Measurements from ENCODE around the gene ADORA1.

ADORA1 gene

GRCh38 chr1:203124011-203124410, 3.5 kb upstream of the ADORA1 start:
- DNase-seq, result no peak

GRCh38 chr1:203124546-203125317, 2.8 kb upstream of the ADORA1 start:
- DNase-seq, result no peak

GRCh38 chr1:203126151-203126865, 1.2 kb upstream of the ADORA1 start:
- no peak for DNase-seq

- DNase-seq, result no peak
These were observed 460 bp upstream of the ADORA1 start for GRCh38 chr1:203126866-203127665.

- DNase-seq, result no peak
These were observed 847 bp downstream of the ADORA1 start for GRCh38 chr1:203128431-203128715.

- no peak for DNase-seq
These were observed 1.4 kb downstream of the ADORA1 start for GRCh38 chr1:203128716-203129500.

- peak; percentile 23 for DNase-seq
These were observed 2.1 kb downstream of the ADORA1 start for GRCh38 chr1:203129501-203130231.

GRCh38 chr1:203130358-203130985, 2.9 kb downstream of the ADORA1 start:
- no peak for DNase-seq

- no peak for DNase-seq
These were observed 4.1 kb downstream of the ADORA1 start for GRCh38 chr1:203131548-203132200.

GRCh38 chr1:203133970-203134725, 6.6 kb downstream of the ADORA1 start:
- DNase-seq, result no peak

GRCh38 chr1:203135636-203136305, 8.2 kb downstream of the ADORA1 start:
- no peak for DNase-seq

GRCh38 chr1:203136409-203137042, 9.0 kb downstream of the ADORA1 start:
- DNase-seq, result no peak

GRCh38 chr1:203137324-203137723, 9.8 kb downstream of the ADORA1 start:
- DNase-seq, result no peak

- no peak for DNase-seq
These were observed 10.5 kb downstream of the ADORA1 start for GRCh38 chr1:203138066-203138465.

- DNase-seq, result no peak
These were observed 12.5 kb downstream of the ADORA1 start for GRCh38 chr1:203139976-203140475.

- no peak for DNase-seq
These were observed 13.4 kb downstream of the ADORA1 start for GRCh38 chr1:203140743-203141520.

GRCh38 chr1:203142124-203142523, 14.6 kb downstream of the ADORA1 start:
- DNase-seq, result no peak

GRCh38 chr1:203142684-203143408, 15.3 kb downstream of the ADORA1 start:
- peak; percentile 99 for DNase-seq
